Muscle of leg (tissue), 16 donors: ENCODE data around the gene MGARP. TPM values are rescaled to one million over a fixed set of nuclear protein-coding genes. Genes with fewer than 3 reads are reported as not detected.
A peak's percentile ranks its signal among the peaks of the same experiment; 100 is the strongest.
"Not testable (repeated sequence)": the region's sequence is repeated elsewhere in the genome, so short reads cannot be mapped to it uniquely, and the experiment has no call there.

Experiments
- DNase-seq: peaks from one replicate; pipeline ENCODE4 v3.0.0; 2013
- H3K27ac ChIP-seq: one replicate; pipeline ENCODE4 v1.5.1; 2013; ENCODE audit warnings: mild to moderate bottlenecking, low read length, control low read depth
- H3K27me3 ChIP-seq: one replicate; pipeline ENCODE4 v1.6.1; 2013; ENCODE audit warnings: low read length; ENCODE audit not compliant: control insufficient read depth, insufficient read depth
- H3K36me3 ChIP-seq: one replicate; pipeline ENCODE4 v1.6.1; 2013; ENCODE audit warnings: low read length; ENCODE audit not compliant: control insufficient read depth, insufficient read depth
- H3K4me1 ChIP-seq: one replicate; pipeline ENCODE4 v1.6.1; 2013; ENCODE audit warnings: low read length; ENCODE audit not compliant: control insufficient read depth, insufficient read depth
- H3K4me3 ChIP-seq: one replicate; pipeline ENCODE4 v1.5.1; 2013; ENCODE audit warnings: low read length, control low read depth
- H3K9me3 ChIP-seq: replicated peaks from 2 replicates; pipeline ENCODE4 v1.6.1; 2013; ENCODE audit warnings: low read depth, low read length; ENCODE audit not compliant: control insufficient read depth
- WGBS: methylation state at CpG from one replicate; pipeline ENCODE4 v1.1.5; 2013; ENCODE audit warnings: missing lambda C conversion rate; ENCODE audit not compliant: insufficient coverage; 5-methylcytosine and 5-hydroxymethylcytosine counted together
- long read RNA-seq, 11 donors: transcript quantifications; one replicate each; lab custom pipeline, GENCODE V29; 2026
- polyA plus RNA-seq, 8 donors: library from polyadenylated mRNA; unstranded; fragments of 120-200 nt; gene quantifications; one replicate each; pipeline versions ENCODE4 v1.2.1 to v1.2.3, GENCODE V29; 2013; ENCODE audit warnings: inconsistent platforms in 1 of 8, low replicate concordance in 1 of 8; ENCODE audit not compliant: insufficient read length in 8 of 8, insufficient read depth in 1 of 8
- total RNA-seq: library from RNA; stranded (reverse); fragments of 120-200 nt; gene quantifications from one replicate; pipeline ENCODE4 v1.2.4, GENCODE V29; 2013

Gene MGARP
- 0.31 TPM for total RNA-seq
- polyA plus RNA-seq = under 1 TPM; 0.14 to 0.63 (median 0.46) TPM
- long read RNA-seq, donor 1 = 0 reads
- long read RNA-seq, donor 2 = 0 reads
- long read RNA-seq, donor 3 = 0 reads
- long read RNA-seq, donor 4 = 0 reads
- long read RNA-seq, donor 5 = 0 reads
- long read RNA-seq, donor 6 = 0 reads
- long read RNA-seq, donor 7 = 0 reads
- long read RNA-seq, donor 8 = 0 reads
- long read RNA-seq, donor 9 = 0 reads
- long read RNA-seq, donor 10 = 0 reads
- long read RNA-seq, donor 11 = 0 reads

DNA sequence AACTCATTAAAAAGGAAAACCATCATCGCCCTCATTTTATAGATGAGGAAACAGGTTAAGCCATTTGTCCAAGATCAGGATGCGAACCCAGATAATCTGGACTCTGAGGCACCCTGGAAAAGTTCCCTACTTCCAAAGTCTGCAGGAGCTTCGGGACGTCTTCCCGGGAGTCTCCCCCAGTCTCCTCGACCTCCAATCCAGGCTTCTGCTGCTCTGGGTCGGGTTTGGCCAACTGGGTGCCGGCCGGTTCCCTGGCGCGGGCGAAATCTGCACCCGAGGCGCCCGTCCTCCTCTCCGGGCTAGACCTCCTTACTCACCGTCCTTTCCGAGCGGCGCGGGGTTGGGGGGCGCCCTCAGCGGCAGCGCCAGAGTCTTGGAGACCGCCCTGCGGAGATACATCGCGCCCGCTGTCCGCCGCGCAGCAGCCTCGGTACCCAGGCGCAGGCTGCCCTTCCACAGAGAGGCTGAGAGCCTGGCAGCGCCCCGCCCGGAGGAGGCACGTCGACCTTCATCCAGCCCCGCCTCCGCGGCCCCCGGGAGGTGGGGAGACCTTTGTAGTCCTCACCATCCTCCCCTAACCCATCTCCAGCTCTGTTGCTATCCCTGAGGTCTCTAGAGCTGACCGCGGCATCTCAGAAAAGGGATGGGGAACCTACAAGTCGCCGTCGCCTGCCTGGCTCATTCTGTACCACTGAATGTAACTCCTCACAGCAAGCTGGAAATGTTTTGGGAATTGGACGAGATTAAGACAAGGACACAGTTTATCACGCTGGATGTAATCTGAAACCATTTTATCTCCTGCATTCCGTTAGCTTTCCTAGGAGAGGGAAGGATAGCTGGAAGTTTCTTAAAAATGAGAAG, at the start of gene MGARP:
Gene MGARP (minus strand): TSS at position 466 of the 861 bp plus-strand sequence. CDS start 67 bp downstream, at position 399.
- H3K27ac ChIP-seq = no peak within 1 kb of the TSS
- peaks cover 12% of the 10 kb centered on the region for H3K4me1 ChIP-seq
- 3% methylated on average over 39 of the region's 51 CpGs for WGBS
- no peaks in the 10 kb centered on the region for H3K9me3 ChIP-seq
- peak within 1 kb of the TSS; percentile 40 for H3K4me3 ChIP-seq
- DNase-seq = peak; percentile 14
- no peaks in the 10 kb centered on the region for H3K36me3 ChIP-seq
- peaks cover 37% of the 10 kb centered on the region for H3K27me3 ChIP-seq

DNA sequence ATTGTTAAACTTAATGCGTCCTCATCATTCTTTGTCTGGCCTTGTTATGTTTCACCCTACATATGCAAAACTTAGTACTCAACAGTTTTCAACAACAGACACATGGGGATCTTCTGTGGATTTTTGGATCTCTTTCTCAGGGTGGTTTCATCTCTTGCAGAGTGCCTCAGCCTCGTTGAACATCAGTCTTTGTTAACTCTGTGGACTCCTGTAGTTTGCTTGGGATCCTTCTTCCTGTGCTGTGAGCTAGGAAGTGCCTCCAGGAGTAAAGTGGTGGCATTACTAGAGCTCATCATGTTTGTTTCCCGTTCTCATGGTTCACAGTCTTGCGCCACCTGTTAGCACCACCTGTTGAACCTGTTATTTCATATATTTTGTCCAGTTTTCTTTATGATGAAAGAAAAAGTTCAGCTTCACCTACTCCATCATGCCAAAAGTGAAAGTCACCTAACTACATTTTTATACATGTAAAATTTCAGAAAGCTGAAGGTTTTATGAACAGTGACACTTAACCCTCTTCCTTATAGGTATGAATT, 49.7 kb upstream of the MGARP start:
- no CpG with 5 or more reads among the region's 4 CpGs for WGBS
- Histone ChIP-seq H3K4me1 (no peaks in the 10 kb centered on the region), H3K27ac (no peak overlapping the region), H3K27me3 (no peaks in the 10 kb centered on the region), H3K4me3 (no peak overlapping the region), H3K9me3 (no peaks in the 10 kb centered on the region), H3K36me3 (peaks cover 11% of the 10 kb centered on the region)
- DNase-seq = no peak

- no peak overlapping the region for H3K4me3 ChIP-seq
- no peaks in the 10 kb centered on the region for H3K9me3 ChIP-seq
- peaks cover 3% of the 10 kb centered on the region for H3K36me3 ChIP-seq
- no CpG with 5 or more reads among the region's 6 CpGs for WGBS
- H3K27me3 ChIP-seq = no peaks in the 10 kb centered on the region
- no peaks in the 10 kb centered on the region for H3K4me1 ChIP-seq
- no peak overlapping the region for H3K27ac ChIP-seq
- DNase-seq = no peak
Observed at GRCh38 chr4:139324620-139325019, 44.6 kb upstream of the MGARP start.

- H3K27ac ChIP-seq, DNase-seq, H3K9me3 ChIP-seq, H3K36me3 ChIP-seq, H3K4me1 ChIP-seq, H3K4me3 ChIP-seq, H3K27me3 ChIP-seq: not testable (repeated sequence)
- 83% methylated on average over 1 of the region's 6 CpGs for WGBS
Observed at GRCh38 chr4:139322541-139322940, 42.5 kb upstream of the MGARP start.

DNA sequence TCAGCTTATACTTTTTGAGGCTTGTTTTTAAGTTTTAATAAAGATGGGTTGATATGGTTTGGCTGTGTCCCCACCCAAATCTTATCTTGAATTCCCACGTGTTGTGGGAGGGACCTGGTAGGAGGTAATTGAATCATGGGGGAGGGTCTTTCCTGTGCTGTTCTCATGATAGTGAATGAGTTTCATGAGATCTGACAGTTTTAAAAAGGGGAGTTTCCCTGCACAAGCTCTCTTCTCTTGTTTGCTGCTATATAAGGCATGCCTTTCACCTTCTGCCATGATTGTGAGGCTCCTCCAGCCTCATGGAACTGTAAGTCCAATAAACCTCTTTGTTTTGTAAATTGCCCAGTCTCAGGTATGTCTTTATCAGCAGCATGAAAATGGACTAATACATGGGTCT, 42.0 kb upstream of the MGARP start:
- WGBS = no CpG with 5 or more reads among the region's 1 CpG
- H3K9me3 ChIP-seq, H3K4me1 ChIP-seq, DNase-seq, H3K4me3 ChIP-seq, H3K27me3 ChIP-seq, H3K27ac ChIP-seq, H3K36me3 ChIP-seq: not testable (repeated sequence)

GRCh38 chr4:139319571-139319970, 39.5 kb upstream of the MGARP start:
- WGBS = no CpG with 5 or more reads among the region's 1 CpG
- no peak for DNase-seq
- no peaks in the 10 kb centered on the region for H3K36me3 ChIP-seq
- no peaks in the 10 kb centered on the region for H3K9me3 ChIP-seq
- H3K27ac ChIP-seq = no peak overlapping the region
- no peaks in the 10 kb centered on the region for H3K27me3 ChIP-seq
- H3K4me3 ChIP-seq = no peak overlapping the region
- H3K4me1 ChIP-seq = no peaks in the 10 kb centered on the region

GRCh38 chr4:139317635-139318034, 37.6 kb upstream of the MGARP start:
- Histone ChIP-seq H3K4me1 (no peaks in the 10 kb centered on the region), H3K27ac (no peak overlapping the region), H3K9me3 (no peaks in the 10 kb centered on the region), H3K36me3 (no peaks in the 10 kb centered on the region), H3K27me3 (no peaks in the 10 kb centered on the region), H3K4me3 (no peak overlapping the region)
- DNase-seq = no peak

GRCh38 chr4:139316733-139317132, 36.7 kb upstream of the MGARP start:
- Histone ChIP-seq H3K9me3 (no peaks in the 10 kb centered on the region), H3K27ac (no peak overlapping the region), H3K27me3 (no peaks in the 10 kb centered on the region), H3K4me3 (no peak overlapping the region), H3K36me3 (no peaks in the 10 kb centered on the region), H3K4me1 (no peaks in the 10 kb centered on the region)
- no peak for DNase-seq
- WGBS = 100% methylated on average over 1 of the region's 2 CpGs

GRCh38 chr4:139315221-139315675, 35.2 kb upstream of the MGARP start:
- Histone ChIP-seq H3K4me1 (no peaks in the 10 kb centered on the region), H3K27me3 (no peaks in the 10 kb centered on the region), H3K27ac (no peak overlapping the region), H3K9me3 (no peaks in the 10 kb centered on the region), H3K36me3 (no peaks in the 10 kb centered on the region), H3K4me3 (no peak overlapping the region)
- 78% methylated on average over 5 of the region's 13 CpGs for WGBS
- DNase-seq = no peak

GRCh38 chr4:139314047-139314800, 34.2 kb upstream of the MGARP start:
- WGBS = 90% methylated on average over 3 of the region's 4 CpGs
- no peak overlapping the region for H3K4me3 ChIP-seq
- no peak for DNase-seq
- H3K4me1 ChIP-seq = no peaks in the 10 kb centered on the region
- no peaks in the 10 kb centered on the region for H3K9me3 ChIP-seq
- no peaks in the 10 kb centered on the region for H3K36me3 ChIP-seq
- H3K27me3 ChIP-seq = no peaks in the 10 kb centered on the region
- no peak overlapping the region for H3K27ac ChIP-seq
